ENCODE data around the gene FILIP1.

Gene FILIP1

DNA sequence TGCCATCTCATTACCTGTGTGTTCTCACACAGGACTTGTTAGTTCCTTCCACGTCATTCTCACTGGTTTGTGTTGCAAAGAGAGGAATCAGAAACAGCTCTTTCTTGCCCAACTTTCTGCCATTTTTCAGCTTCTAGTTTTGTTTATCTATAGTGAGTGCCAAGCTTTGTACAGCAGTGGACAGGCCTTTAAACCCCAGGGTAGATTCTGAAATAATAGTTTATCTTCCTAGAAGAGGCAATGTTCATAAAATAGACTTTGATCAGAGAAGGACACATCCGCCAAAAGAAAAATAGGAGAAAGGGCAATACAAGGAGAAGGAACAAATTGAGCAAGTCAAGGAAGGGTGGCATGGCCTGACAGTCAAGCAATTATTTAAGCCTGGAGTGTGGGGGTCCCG, 191.3 kb downstream of the FILIP1 start:
- H3K4me3 ChIP-seq (ENCODE audit: low read depth, low read length): no peak overlapping the region

DNA sequence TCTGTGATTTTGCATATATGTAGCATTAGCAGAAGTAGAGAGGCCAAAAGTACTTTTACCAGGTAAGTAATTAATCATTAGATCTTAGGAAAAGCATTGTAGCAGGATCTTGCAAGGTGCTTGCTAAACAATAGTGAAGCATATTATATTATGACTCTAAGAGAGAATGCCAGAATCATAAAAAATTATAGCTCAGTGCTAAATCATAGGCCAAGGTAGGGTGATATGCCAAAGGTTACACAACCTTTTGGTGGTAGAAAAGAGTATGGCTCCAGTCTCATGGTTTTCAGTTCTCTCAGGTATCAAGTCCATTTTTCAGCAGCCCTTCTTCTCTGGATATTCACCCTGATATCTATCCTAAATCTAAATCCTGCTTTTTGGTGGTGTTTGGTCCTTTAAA, 192.1 kb downstream of the FILIP1 start:
- H3K4me3 ChIP-seq (ENCODE audit: low read depth, low read length): no peak overlapping the region

DNA sequence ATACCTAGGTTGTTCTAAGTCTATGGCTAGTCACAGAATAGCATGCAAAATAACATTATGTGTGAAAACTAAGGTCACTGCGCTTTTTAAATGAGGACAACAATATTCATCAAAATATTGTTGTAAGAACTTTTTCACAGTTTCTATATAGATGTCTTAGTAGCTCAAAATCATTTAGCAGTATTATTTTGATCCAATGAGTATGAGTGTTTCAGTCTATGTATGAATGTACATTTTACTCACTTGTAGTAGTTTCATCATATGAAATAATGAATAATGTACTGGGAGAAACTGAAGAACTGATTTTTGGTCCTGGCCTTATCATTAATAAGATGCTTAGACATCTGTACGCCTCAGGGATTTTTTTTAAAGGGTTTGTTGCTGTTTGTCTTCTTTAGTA, 192.5 kb downstream of the FILIP1 start:
- no peak overlapping the region for H3K4me3 ChIP-seq (ENCODE audit: low read depth, low read length)

DNA sequence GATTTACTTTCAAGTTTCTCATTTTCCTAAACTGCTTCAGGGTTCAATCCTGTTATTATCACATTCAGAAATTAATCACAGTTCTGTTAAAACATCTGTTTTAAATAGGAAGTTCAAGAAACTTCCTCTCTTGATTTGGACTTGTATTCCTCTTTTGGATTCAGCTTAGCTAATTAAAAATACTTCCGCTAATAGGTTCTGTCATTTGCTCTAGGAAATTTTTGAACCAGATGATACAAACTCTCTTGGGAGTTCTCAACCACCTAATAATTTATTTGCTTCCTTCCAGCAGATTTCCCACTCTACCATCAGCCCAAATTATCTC, 193.1 kb downstream of the FILIP1 start:
- no peak overlapping the region for H3K4me3 ChIP-seq (ENCODE audit: low read depth, low read length)

DNA sequence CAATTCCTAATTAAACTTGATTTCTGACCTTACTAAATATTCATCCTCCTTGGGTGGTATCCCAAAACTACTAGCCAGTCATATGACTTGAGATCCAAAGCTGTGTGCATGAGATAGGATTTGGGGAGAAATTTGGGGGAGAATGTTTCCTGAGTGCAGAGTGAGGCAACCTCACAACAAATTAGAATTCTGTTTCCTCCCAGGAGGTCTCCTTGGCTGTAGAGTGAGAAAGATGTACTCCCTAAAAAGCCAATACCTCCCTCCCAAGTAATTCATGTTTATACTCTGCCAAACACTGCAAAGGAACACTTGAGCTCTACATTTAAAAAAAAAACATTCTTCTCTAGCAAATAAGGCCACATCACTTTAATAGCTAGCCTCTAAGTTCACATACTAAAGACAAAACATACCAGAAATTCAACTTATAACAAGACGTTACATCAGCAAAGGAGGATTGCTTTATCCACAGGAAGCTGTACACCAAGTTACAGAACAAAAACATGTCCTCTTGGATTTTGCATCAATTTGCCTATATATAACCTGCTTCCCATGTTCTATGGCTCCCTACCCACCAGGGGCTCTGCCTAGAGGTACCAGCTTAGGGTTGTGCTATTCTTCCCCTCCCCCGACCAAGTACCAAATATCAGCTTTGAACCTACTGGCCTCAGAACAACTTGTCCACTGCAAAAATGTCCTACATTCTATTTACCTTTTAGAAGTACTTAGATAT, 193.6 kb downstream of the FILIP1 start:
- H3K4me3 ChIP-seq (ENCODE audit: low read depth, low read length): no peak overlapping the region

DNA sequence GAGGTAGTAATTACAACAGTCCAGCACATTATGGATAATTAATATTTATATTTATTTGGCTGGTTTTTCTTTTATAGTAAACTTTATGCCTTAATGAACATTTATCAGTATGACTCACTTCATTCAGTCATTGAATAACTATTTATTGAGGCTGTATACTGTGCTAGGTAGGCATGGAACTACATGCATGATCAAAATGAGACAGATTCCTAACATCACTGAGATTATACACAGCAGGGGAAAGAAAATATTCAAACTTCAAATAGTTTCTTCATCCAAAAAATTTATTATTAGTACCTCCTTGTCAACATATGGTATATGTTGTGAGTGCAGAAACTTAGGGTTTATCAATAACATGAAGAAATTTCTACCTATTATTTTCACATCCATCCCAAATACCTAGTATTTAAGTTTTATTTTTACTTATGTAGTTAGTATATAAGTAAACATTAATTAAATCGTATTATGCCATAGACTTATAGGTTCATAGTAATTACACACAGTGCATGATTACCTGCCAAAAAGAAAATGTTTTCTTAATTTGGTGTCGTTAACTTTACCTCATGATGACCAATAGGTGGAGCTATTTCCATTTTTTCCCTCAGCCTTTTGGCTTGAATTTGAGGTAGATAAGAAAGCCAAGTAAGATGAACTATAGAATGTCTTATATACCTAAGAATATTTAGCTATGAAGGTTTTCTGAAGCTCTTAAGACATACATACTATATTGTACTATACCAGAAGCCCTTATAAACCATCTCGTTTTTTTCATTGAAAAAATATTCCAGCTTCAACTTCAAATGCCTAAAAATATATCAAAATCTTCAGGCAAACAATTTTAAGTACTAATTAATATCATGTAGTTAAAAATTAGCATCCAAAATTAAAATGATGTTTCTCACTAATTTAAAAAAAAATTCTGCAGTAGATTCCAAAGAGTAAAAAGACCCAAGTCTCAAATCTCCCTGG, 196.5 kb downstream of the FILIP1 start:
- H3K4me3 ChIP-seq (ENCODE audit: low read depth, low read length): no peak overlapping the region

DNA sequence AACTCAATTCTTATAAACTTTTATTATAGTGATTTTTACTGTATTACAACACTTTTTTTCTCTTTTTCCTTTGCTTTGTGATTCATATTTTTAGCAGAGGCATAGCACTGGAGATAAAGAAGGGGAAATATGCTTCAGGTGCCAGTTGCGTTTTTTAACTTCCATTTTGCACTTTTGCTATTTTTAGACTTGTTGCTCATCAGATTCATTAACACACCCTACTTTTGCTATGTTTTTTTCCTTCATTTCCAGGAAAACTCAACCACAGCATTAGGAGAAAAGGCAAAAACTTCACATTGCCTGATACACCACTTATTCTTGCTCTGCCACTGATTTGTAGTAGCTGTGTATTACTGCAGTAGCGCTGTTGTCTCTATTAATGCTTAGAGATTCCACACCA, 201.0 kb downstream of the FILIP1 start:
- no peak overlapping the region for H3K4me3 ChIP-seq (ENCODE audit: low read depth, low read length)

DNA sequence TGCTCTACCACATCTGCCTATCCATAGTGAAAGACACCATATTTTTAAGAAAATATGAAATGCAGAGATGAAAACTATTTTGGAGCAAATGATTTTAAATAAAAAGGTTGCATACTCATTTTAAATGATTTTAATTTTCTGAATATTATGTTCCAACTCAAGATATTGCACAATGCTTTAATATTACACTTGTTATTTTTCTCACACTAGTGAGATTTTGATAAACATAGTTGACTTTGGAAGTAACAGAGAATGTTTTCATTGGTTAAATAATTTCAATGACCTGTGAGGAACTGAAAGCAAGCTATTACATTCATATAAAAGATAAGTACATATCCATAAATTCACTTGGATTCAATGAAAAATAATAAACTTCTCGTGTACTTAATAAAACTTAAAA, 201.9 kb downstream of the FILIP1 start:
- H3K4me3 ChIP-seq (ENCODE audit: low read depth, low read length): no peak overlapping the region

DNA sequence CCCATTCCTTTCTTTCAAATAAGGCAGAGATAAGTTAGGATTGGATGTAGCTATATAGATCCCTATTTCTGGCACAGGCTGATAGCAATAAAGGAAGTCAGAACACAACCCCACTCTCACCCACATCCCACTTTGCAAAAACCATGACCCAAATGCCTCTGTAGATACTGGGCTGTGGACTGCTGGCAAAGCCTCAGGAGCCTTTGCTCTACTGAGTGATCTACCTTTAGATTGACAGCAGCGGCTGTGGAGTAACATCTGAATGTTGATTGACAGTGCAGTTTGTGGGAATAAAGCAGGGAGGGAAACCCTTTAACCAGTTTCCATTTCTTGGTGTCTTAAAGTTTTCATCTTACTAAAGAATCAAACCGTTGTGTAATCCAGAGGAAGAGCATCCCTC, 202.3 kb downstream of the FILIP1 start:
- H3K4me3 ChIP-seq (ENCODE audit: low read depth, low read length): no peak overlapping the region

DNA sequence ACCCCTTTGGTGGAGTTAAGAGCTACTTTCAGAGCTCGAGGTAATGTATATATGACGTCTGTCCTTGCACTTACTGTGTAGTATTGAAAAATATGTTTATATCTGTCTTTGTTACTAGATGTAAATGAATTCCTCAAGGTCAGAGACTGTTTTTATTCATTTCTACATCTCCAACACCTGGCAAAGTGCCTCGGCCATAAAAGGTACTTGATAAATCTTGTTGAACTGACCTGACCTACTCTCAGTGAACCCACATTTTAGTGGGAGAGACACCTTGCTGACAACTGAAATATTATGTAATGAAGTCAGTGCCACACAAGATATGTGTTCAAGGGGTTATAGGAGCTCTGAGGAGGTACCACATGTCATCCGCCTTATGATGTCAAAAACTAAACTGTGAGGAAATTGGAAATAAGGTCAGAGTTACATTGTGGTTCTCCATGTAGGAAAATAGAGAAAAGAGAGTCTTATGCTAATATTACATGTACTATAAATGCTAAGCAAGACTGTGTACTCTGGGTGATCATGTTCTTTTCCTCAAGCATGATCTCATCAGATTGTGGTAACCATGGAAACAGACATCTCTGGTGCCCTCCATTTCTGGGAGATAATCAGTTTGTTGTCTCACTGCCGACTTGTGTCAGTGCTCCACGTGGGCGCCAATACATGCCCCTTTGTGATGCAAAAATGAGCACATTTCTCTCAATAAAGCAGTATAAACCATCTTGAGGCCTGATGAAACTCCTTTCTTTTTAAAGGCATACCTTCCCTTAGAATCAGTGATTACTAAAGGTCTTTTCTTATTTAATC, 203.3 kb downstream of the FILIP1 start:
- no peak overlapping the region for H3K4me3 ChIP-seq (ENCODE audit: low read depth, low read length)

DNA sequence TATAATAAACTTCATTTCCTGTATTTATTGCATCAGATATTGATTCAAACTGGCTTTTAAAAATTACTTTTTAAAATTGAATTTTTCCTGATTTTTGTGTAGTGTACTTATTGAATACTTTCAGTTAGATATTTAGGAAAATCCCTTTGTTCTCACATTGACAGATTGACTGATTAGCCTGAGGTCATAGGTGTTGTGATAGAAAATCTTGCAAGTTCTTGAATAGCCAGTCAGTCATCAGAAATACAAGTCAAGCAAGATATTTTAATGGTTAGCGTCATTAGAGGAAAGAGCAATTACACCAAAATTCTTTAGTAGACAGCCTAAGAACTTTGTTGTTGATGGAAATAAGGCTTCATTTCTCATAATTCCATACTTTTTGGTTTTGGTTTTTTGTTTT, 205.6 kb downstream of the FILIP1 start:
- no peak overlapping the region for H3K4me3 ChIP-seq (ENCODE audit: low read depth, low read length)

DNA sequence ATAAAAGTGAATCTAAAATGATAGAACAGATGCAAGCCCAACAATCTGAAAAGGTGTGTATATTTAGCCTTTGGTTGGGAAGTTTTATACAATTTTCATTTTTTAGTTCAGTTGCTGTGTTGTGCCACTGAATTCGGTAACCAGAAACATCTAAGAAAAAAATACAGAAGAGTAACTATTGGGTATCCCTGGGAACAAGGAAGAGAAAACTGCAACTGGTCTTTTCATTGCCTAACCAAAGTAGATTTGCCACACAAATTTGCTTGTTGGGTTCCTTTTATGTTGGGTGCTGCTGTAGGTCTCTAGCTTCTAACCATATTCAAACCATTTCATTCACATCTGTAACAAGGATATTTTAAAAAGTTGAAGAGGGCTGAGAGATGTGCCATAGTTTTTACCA, 206.2 kb downstream of the FILIP1 start:
- no peak overlapping the region for H3K4me3 ChIP-seq (ENCODE audit: low read depth, low read length)

DNA sequence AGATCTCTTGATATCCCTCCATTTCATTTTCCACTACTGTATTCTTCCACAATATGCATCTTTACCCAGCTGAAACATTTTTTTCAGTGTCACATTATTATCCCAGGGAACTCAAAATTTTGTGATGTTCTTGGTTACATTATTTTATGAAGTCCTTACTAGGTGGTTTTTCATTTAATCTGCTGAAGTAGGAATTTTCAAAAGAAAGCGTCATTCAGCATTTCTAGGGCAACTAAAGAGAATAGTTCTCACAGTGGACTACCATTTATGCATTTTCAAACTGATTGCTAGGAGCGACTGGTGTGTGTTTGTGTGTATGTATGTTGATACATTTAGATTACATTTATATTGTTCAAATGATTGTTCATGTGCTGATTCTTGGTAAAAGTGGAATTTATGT, 206.6 kb downstream of the FILIP1 start:
- H3K4me3 ChIP-seq (ENCODE audit: low read depth, low read length): no peak overlapping the region

DNA sequence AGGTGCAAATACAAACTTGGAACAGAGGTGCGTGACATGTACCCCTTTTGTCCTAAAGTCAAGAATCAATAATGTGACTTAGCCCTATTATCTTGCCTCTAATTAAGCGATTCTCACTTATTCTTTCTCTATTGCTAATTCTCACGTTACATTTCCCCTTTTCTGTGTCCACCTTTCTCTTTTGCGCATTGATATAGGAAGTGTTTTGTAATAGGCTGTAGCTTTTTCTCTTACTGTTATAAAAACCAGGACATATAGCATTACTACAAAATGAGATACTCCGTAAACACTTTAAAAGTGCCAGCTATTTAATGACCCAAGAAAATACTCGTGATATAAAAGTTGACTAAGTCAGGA, 208.3 kb downstream of the FILIP1 start:
- H3K4me3 ChIP-seq (ENCODE audit: low read depth, low read length): peak overlapping the region; percentile 98

DNA sequence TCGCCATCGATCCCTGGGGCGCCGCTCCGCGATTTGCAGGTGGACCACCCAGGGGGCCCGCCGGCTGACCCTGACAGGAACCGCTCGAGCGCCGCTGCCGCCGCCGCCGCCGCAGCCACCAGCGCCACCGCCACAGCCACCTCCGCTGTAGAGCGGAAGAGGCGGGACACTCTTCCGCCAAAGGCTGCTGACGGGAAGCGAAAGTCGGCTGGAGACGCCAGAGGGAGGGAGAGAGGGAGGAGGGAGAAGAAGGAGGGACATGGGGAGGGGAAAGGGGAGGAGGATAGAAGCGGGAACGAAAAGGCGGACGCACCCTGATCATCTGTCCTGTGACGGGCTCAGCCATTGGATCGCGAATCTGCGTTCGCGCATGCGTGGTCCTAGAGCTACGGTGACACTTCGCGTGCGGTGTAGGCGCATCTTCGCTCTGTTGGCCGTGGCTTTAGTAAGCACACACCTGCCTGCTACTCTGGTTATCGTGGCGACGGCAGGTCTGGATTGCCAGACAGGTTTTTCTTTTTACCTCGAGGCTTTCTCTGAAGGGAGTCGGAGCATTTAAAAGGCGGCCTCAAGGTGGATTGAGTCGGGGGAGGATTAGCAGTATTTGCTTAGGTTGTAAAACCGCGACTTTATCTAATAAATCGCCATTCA, 208.8 kb downstream of the FILIP1 start, which contains the start of gene TMEM30A:
Gene TMEM30A (minus strand): TSS at position 161 of the 651 bp plus-strand sequence. CDS start 154 bp downstream, at position 7.
- H3K4me3 ChIP-seq (ENCODE audit: low read depth, low read length): peak within 1 kb of the TSS; percentile 98

DNA sequence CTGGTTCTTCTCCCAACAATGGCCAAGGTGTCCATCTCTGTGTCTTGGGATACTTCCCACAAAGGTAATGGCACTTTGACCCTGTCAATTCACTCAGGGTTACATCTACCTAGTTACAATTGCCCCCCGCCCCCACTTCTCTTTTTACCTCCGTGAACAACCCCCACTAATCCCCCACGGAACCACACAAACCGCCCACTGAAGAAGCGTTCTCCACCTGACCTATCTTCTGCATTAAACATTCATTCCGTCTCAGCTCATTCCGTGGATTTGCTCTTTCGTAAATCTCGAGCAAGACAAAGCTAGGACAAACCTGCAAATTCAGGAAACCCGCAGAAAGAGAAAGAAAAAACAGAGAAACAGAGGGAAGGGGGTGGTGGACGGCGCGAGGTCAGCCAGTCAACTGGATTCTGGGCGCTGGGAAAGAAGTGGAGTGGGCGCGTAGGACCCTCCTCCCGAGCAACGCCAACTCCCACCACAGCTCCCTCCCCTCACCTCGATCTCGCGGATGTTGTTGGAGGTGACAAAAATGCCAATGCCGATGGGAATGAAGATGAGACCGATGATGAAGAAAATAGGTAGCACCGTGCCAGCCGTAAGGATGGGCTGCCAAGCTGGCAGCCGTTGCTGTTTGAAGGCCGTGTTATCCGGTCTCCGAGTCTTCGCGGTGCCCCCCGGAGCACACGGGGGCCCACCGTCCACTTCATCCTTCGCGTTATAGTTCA, 209.5 kb downstream of the FILIP1 start:
- peak overlapping the region; percentile 98 for H3K4me3 ChIP-seq (ENCODE audit: low read depth, low read length)

DNA sequence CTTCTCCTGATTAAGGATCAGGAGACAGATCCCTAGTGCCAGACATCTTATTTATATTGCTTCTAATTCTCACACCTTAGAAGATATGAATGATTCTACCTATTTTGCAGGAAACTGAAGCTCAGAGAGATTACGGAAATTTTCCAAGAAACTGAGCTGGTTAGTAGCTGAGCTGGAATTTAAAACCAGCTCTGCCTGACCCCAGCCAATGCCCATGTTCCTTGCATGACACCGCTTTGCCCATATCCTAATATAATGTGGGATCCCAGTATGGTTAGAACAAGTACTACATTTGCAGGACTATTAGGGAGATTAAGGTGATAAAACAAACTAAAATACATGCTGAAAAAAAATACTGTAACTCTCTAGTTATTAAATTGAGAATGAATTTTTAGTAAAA, 210.9 kb downstream of the FILIP1 start:
- peak overlapping the region; percentile 0 for H3K4me3 ChIP-seq (ENCODE audit: low read depth, low read length)

DNA sequence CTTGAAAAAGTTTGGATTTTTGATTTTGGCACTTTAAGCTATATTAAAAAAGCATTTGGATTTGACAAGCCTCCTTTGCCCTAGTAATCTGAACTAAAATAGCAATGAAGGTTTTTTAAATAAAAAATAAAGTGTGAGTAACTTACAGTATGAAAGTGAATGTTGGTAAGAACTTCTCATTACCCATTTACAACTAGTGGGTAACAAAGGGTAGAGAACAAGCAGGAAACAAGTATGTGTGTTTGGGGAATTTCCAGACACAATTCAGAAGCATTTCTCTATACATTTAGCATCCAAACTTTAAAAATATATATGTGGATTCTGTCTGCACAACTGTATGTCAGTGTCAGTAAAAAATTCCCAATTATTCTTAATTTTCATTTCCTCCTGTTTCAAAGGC, 211.9 kb downstream of the FILIP1 start:
- H3K4me3 ChIP-seq (ENCODE audit: low read depth, low read length): no peak overlapping the region

DNA sequence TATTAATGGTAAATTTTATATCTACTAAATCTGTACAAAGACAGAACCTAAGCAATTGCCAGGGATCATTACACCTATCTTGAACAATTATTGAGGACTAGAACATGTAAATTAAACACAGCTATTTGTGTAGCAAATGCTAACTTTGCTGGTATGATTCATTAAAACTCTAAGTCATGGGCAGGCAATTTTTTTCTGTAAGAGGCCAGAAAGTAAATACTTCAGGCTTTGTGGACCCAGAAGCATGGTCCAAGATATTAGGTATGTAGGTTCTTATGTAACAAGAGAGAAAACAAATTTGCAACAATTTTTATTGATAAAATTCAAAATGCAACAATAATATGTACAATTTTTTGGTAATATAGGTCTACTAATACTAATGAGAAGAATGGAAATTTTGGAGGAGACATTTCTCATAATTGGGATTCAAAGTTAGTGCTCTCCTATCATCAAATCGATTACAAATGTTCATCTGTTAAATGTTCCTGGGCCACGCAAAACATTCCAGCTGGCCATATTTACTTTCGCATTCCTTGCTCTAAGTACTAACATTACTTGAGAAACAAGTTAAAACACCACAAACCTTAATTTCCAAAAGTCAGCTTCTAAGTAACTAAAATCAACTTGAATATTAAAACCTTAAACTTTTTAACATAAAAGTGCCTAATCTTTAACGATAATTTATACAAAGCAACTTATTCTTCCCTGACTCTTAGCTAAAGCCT, 213.3 kb downstream of the FILIP1 start:
- no peak overlapping the region for H3K4me3 ChIP-seq (ENCODE audit: low read depth, low read length)

DNA sequence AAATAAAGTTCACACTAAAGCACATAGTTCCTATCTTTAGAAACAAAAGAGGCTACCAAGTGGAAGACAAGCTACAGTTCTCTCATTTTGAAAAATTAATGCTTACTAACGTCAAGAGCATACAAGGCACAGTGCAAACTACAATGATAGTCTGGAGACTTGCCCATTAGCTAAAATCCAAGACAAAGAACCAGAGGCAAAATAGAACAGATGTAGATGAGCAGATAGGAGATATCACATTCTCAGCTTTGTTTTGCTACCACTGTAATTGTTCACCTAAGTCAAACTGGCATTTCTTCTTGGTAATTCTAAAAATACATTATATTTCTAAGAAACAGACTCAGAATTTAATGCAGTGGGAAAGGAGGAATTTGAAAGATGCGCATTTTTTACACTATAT, 214.2 kb downstream of the FILIP1 start:
- H3K4me3 ChIP-seq (ENCODE audit: low read depth, low read length): no peak overlapping the region

Data from iPS-11a (cell line).